Heart right ventricle (tissue), 16 donors: ENCODE measurements around the gene PFKFB2. TPM values are rescaled to one million over a fixed set of nuclear protein-coding genes. Genes with fewer than 3 reads are reported as not detected.

Experiments
- ATAC-seq, 8 donors: fragments of 200-7000 bp; cut with Tn5 transposase; one replicate each; pipeline ENCODE4 v1.9.1; 2020; ENCODE audit warnings: mild to moderate bottlenecking in 8 of 8, moderate library complexity in 8 of 8, moderate number of reproducible peaks in 1 of 8
- DNase-seq, 2 donors: peaks; one replicate each; pipeline ENCODE4 v3.0.0-alpha.2; 2020
- H3K27ac ChIP-seq, 10 donors: fragments of 200-600 bp; sonication (generic) in 2 of 10; one replicate each; pipeline versions ENCODE4 v1.5.0 to v1.8.0; 2020 to 2022; ENCODE audit warnings: mild to moderate bottlenecking in 3 of 10
- H3K27me3 ChIP-seq, 7 donors: fragments of 200-600 bp; one replicate each; pipeline ENCODE4 v1.8.0; 2021 to 2022; ENCODE audit warnings: mild to moderate bottlenecking in 2 of 7
- H3K36me3 ChIP-seq, 9 donors: fragments of 200-600 bp; sonication (generic) in 1 of 9; one replicate each; pipeline versions ENCODE4 v1.5.0 to v1.8.0; 2020 to 2022; ENCODE audit warnings: mild to moderate bottlenecking in 2 of 9
- H3K4me1 ChIP-seq, 9 donors: fragments of 200-600 bp; sonication (generic) in 1 of 9; one replicate each; pipeline versions ENCODE4 v1.5.0 to v1.8.0; 2020 to 2022; ENCODE audit warnings: mild to moderate bottlenecking in 4 of 9
- H3K4me3 ChIP-seq, 10 donors: fragments of 200-600 bp; sonication (generic) in 2 of 10; one replicate each; pipeline versions ENCODE4 v1.5.0 to v1.8.0; 2020 to 2022; ENCODE audit warnings: mild to moderate bottlenecking in 7 of 10, moderate library complexity in 2 of 10
- H3K9me3 ChIP-seq, 11 donors: fragments of 200-600 bp in 10 of 11; sonication (generic) in 2 of 11; one replicate each; pipeline versions ENCODE4 v1.5.0 to v1.8.0; 2013 to 2022; ENCODE audit warnings: mild to moderate bottlenecking in 2 of 11, control low read depth in 1 of 11, moderate library complexity in 1 of 11
- CTCF ChIP-seq, 9 donors: fragments of 200-600 bp; sonication (generic) in 2 of 9; IDR thresholded peaks; one replicate each; pipeline versions ENCODE4 v1.5.0 to v1.8.0; 2021 to 2022; ENCODE audit warnings: antibody characterized with exemption in 9 of 9, mild to moderate bottlenecking in 5 of 9, moderate library complexity in 1 of 9
- WGBS, 2 donors: extraction: QIAGEN DNeasy Blood & Tissue Kit; methylation state at CpG; one replicate each; pipeline ENCODE4 v1.1.7; 2013; ENCODE audit warnings: inconsistent platforms in 1 of 2; 5-methylcytosine and 5-hydroxymethylcytosine counted together
- intact Hi-C, 10 donors: fragments of 100-400 bp; cut with DNase I; formaldehyde crosslinking; loops; one replicate each; pipeline versions ENCODE4 v1.11.1 to v1.14.2; 2022
- polyA plus RNA-seq, 2 donors: library from polyadenylated mRNA; stranded (reverse); fragments of 200-250 nt; gene quantifications; one replicate each; pipeline ENCODE4 v1.2.3, GENCODE V29; 2013
- total RNA-seq, 10 donors: library from RNA; stranded (reverse); fragmentation: NEBNext Ultra II Directional in 3 of 10; extraction: Animal tissue kit (Norgen Biotek cat#: 25700) in 3 of 10; gene quantifications; one replicate each; pipeline versions ENCODE4 v1.2.1 to v1.2.4, GENCODE V29; 2021 to 2023
- donor health status: Arrhythmogenic right ventricular cardiomyopathy.
- donor health status: ischemic (EF 13 %, LVEDD 7.1; RV severe dilation, severe dysfunction).
- donor health status: healthy with polysubstance abuse.
- donor health status: DM: no; HTN: yes; CAD: no.
- donor health status: DM: no; HTN: no; CAD: no.
- donor health status: ischemic (EF 25% LVEDD 6.9; RV normal size, moderate dysfunction).
- donor health status: ischemic (EF 25% LVEDD 5.7; RV mildly dilated, moderate dysfunction).
- donor health status: healthy.
- donor health status: DM: yes; HTN: yes; CAD: no.
- donor health status: Ischemic cardiomyopathy.
- donor health status: ischemic (EF 35%, LVEDD 5.7; RV mildly dilated, moderate dysfunction).
- donor health status: nonischemic (EF 11% LVEDD 7.7; RV severe dilation, severe dysfunction).
- donor health status: DM: yes; HTN: yes; CAD: no.
- donor health status: PGD.
- donor health status: ischemic (EF 29% LVEDD 5.4; RV normal size, mild dysfunction).
- donor health status: nonischemic (EF 23%, LVEDD 6.1; RV moderate dilation, normal function).

PFKFB2 gene
- total and polyA plus RNA-seq, 12 donors = 5.2 to 161 (median 69.2) TPM

DNA sequence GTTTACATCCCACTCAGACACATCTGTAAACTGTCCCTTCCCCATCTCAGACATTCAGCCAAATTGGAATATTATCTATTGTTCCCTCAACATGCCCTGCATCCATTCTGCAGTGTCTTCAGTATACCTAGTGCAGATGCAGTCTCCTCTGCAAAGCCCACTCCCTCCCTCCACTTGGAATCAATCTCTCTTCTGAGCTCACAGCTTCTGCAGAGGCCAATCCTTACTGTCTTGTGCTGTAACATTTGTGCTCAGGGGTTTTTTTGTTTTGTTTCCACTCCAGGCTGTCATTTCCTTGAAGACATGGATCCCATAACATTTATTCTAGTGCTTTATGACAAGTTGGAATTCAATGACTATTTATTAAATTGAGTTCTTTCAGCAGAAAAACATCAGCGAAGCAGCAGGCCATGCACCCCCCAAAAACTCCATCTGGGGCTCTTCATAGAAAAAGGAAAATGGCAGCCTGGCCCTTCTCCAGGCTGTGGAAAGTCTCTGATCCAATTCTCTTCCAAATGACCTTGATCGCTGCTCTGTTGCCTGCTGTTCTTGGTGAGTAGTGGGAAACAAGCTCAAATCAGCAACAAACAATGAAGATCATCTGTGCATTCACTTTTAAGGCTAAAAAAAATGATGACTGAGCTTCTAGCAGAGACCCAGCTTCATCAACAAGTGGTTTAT lies 59.7 kb downstream of the PFKFB2 start:
- TF ChIP-seq CTCF (IDR thresholded peaks at IDR 0.05) = no peak
- intact Hi-C loops = no loop called here
- H3K9me3 ChIP-seq = no peaks in the 10 kb centered on the region
- no peak overlapping the region for H3K27ac ChIP-seq
- H3K4me1 ChIP-seq = no peaks in the 10 kb centered on the region
- 69 to 70% methylated on average over 2 of the region's 2 CpGs for WGBS, 2 donors
- H3K36me3 ChIP-seq = no peaks in the 10 kb centered on the region
- peaks cover 0 to 24% (median 0%) of the 10 kb centered on the region in 7 donors for H3K27me3 ChIP-seq
- no peak for ATAC-seq
- no peak for DNase-seq
- H3K4me3 ChIP-seq = no peak overlapping the region

DNA sequence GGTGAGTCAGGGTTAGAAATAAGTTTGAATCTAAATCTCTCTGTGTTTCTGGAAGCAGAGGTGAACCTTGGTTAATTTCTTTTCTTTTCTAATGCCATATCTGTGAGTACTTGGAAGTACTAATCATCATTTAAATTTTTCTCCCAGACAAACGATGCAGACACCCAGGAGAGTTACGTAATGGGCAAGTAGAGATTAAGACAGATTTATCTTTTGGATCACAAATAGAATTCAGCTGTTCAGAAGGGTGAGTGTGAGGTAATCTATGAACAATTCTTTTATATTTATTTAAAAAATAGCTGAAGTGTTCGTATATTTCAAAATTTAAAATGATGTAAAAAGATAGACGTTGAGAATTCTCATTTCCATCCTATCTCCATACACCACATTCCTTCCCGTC lies 62.2 kb downstream of the PFKFB2 start:
- WGBS, 2 donors = 60 to 65% methylated on average over 5 of the region's 5 CpGs
- H3K27me3 ChIP-seq = peaks cover 0 to 2% (median 0%) of the 10 kb centered on the region in 7 donors
- no peak for DNase-seq
- H3K4me3 ChIP-seq = no peak overlapping the region
- intact Hi-C loops = no loop called here
- H3K9me3 ChIP-seq = no peaks in the 10 kb centered on the region
- H3K4me1 ChIP-seq = no peaks in the 10 kb centered on the region
- no peak overlapping the region for H3K27ac ChIP-seq
- no peaks in the 10 kb centered on the region for H3K36me3 ChIP-seq
- no peak for ATAC-seq
- no peak for TF ChIP-seq CTCF (IDR thresholded peaks at IDR 0.05)

- WGBS, 2 donors = 89 to 91% methylated on average over 3 of the region's 3 CpGs
- Histone ChIP-seq H3K36me3 (no peaks in the 10 kb centered on the region), H3K27ac (no peak overlapping the region), H3K4me3 (no peak overlapping the region), H3K4me1 (no peaks in the 10 kb centered on the region), H3K27me3 (no peaks in the 10 kb centered on the region), H3K9me3 (peaks cover 0 to 28% (median 20%) of the 10 kb centered on the region in 11 donors)
- no peak for DNase-seq
- intact Hi-C loops = no loop called here
- no peak for ATAC-seq
- TF ChIP-seq CTCF (IDR thresholded peaks at IDR 0.05) = no peak
Measured at GRCh38 chr1:207124389-207124788, 71.3 kb downstream of the PFKFB2 start.

GRCh38 chr1:207128336-207128921 lies 75.4 kb downstream of the PFKFB2 start:
- Histone ChIP-seq H3K4me1 (no peaks in the 10 kb centered on the region), H3K27me3 (no peaks in the 10 kb centered on the region), H3K36me3 (no peaks in the 10 kb centered on the region), H3K27ac (no peak overlapping the region), H3K9me3 (peaks cover 0 to 45% (median 29%) of the 10 kb centered on the region in 11 donors), H3K4me3 (no peak overlapping the region)
- no peak for ATAC-seq
- no peak for TF ChIP-seq CTCF (IDR thresholded peaks at IDR 0.05)
- no peak for DNase-seq
- intact Hi-C loops = no loop called here
